ENCODE data around the gene CDC23. TPM values are rescaled to one million over a fixed set of nuclear protein-coding genes. Genes with fewer than 3 reads are reported as not detected.
"Not testable (repeated sequence)": the region's sequence is repeated elsewhere in the genome, so short reads cannot be mapped to it uniquely, and the experiment has no call there.

The CDC23 gene
- total RNA-seq, 4 donors from 2014 or later: 7.7 to 11.7 (median 10.4) TPM

DNA sequence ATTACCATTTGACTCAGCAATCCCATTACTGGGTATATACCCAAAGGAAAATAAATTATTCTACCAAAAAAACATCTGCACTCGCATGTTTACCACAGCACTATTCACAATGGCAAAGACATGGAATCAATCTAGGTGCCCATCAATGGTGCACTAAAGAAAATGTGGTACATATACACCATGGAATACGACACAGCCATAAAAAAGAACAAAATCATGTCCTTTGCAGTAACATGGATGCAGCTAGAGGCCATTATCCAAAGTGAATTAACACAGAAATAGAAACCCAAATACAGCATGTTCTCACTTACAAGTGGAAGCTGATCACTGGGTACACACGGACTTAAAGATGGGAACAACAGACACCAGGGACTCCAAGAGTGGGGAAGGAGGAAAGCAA is 2.1 kb downstream of the CDC23 start:
- Histone ChIP-seq H3K4me1 (peaks cover 21 to 26% of the 10 kb centered on the region in 2 donors), H3K27me3 (no peaks in the 10 kb centered on the region), H3K9me3 (no peaks in the 10 kb centered on the region), H3K27ac (no peak overlapping the region), H3K4me3 (no peak overlapping the region), H3K36me3 (peaks cover 0 to 7% of the 10 kb centered on the region in 2 donors)
- ATAC-seq (no peak), DNase-seq (no peak)
- intact Hi-C loops (cut with DNase I; ENCODE audit: low total_unique reads): loop anchor here (5.0 kb wide), 1 partner anchor 126 kb away; the partner anchor contains the start of gene FAM53C
- in situ Hi-C loops (cut with MboI; ENCODE audit: low sequenced_read_pairs in 4 of 4): loop anchor here in 2 of 4 donors (10.0 to 25.0 kb wide), 2 partner anchors 124 to 201 kb away; partner anchors contain the start of genes CDC25C (in 1 of the 2) and FAM53C (in 1 of the 2)
- no peak for TF ChIP-seq CTCF (IDR thresholded peaks at IDR 0.05 in 4 of 5, conservative IDR thresholded peaks at IDR 0.05 in 1 of 5)
- TF ChIP-seq POLR2A (IDR thresholded peaks at IDR 0.05): no peak

DNA sequence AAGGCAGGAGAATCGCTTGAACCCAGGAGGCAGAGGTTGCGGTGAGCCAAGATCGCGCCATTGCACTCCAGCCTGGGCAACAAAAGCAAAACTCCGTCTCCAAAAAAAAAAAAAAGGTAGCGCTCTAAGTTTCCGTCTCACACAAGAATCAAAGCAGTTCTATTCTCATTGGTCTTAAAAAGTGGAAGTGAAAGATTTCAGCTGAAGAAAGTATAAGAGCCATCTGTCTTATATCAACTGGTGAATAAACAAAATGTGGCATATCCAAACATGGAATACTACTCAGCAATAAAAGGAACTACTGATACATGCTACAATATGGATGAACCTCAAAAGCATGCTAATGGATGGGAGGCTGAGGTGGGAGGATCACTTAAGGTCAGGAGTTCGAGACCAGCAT is 19.3 kb downstream of the CDC23 start:
- intact Hi-C loops (cut with DNase I; ENCODE audit: low total_unique reads); H3K4me3 ChIP-seq; H3K27ac ChIP-seq; in situ Hi-C loops (cut with MboI; ENCODE audit: low sequenced_read_pairs in 4 of 4); H3K27me3 ChIP-seq; ATAC-seq; H3K9me3 ChIP-seq; DNase-seq; H3K4me1 ChIP-seq: not testable (repeated sequence)
- H3K36me3 ChIP-seq: peaks cover 0 to 73% of the 10 kb centered on the region in 2 donors

GRCh38 chr5:138192826-138193225 is 20.3 kb downstream of the CDC23 start:
- no peak for TF ChIP-seq CTCF (IDR thresholded peaks at IDR 0.05 in 4 of 5, conservative IDR thresholded peaks at IDR 0.05 in 1 of 5)
- no peak for TF ChIP-seq POLR2A (IDR thresholded peaks at IDR 0.05)
- no peak for DNase-seq

GRCh38 chr5:138188626-138189025 is 24.5 kb downstream of the CDC23 start:
- DNase-seq (no peak), ATAC-seq (no peak)
- TF ChIP-seq CTCF (IDR thresholded peaks at IDR 0.05 in 4 of 5, conservative IDR thresholded peaks at IDR 0.05 in 1 of 5) (no peak), POLR2A (IDR thresholded peaks at IDR 0.05) (no peak)
- H3K4me1 ChIP-seq: no peaks in the 10 kb centered on the region
- no peak overlapping the region for H3K27ac ChIP-seq
- in situ Hi-C loops (cut with MboI; ENCODE audit: low sequenced_read_pairs in 4 of 4): no loop called here
- H3K4me3 ChIP-seq: no peak overlapping the region
- peaks cover 0 to 71% of the 10 kb centered on the region in 2 donors for H3K36me3 ChIP-seq
- H3K27me3 ChIP-seq: no peaks in the 10 kb centered on the region
- intact Hi-C loops (cut with DNase I; ENCODE audit: low total_unique reads): no loop called here
- no peaks in the 10 kb centered on the region for H3K9me3 ChIP-seq

More at GRCh38 chr5:138192826-138193225, 20.3 kb downstream of the CDC23 start:
- Histone ChIP-seq H3K4me3 (no peak overlapping the region), H3K27me3 (no peaks in the 10 kb centered on the region), H3K4me1 (no peaks in the 10 kb centered on the region), H3K36me3 (peaks cover 0 to 73% of the 10 kb centered on the region in 2 donors), H3K9me3 (no peaks in the 10 kb centered on the region), H3K27ac (no peak overlapping the region)
- intact Hi-C loops (cut with DNase I; ENCODE audit: low total_unique reads) (no loop called here), in situ Hi-C loops (cut with MboI; ENCODE audit: low sequenced_read_pairs in 4 of 4) (no loop called here)
- no peak for ATAC-seq

DNA sequence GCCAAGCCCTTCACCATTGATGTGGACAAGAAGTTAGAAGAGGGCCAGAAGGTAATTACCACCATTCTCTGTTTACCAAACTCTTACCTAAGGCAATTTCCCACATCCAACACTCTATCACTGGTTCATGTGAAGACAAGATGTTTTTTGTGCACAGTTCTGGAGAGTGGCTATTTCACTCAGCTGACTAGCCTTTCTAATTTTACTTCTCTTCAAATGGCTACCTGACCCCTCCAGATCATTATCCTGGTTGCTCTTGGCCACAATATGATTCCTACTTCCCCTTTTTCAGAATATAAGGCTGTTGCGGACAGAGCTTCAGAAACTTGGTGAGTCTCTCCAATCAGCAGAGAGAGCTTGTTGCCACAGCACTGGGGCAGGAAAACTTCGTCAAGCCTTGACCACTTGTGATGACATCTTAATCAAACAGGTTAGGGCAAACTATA is 27.1 kb downstream of the CDC23 start:
- no peak for TF ChIP-seq POLR2A (IDR thresholded peaks at IDR 0.05)
- TF ChIP-seq CTCF (IDR thresholded peaks at IDR 0.05 in 4 of 5, conservative IDR thresholded peaks at IDR 0.05 in 1 of 5): no peak
- intact Hi-C loops (cut with DNase I; ENCODE audit: low total_unique reads): no loop called here
- ATAC-seq: no peak

More for the DNA sequence above, 27.1 kb downstream of the CDC23 start:
- no peaks in the 10 kb centered on the region for H3K27me3 ChIP-seq
- peaks cover 0 to 48% of the 10 kb centered on the region in 2 donors for H3K36me3 ChIP-seq
- no peak overlapping the region for H3K4me3 ChIP-seq
- DNase-seq: no peak
- H3K4me1 ChIP-seq: no peaks in the 10 kb centered on the region
- no peaks in the 10 kb centered on the region for H3K9me3 ChIP-seq
- in situ Hi-C loops (cut with MboI; ENCODE audit: low sequenced_read_pairs in 4 of 4): no loop called here
- no peak overlapping the region for H3K27ac ChIP-seq
